HG03045 (cell line): ENCODE data around the gene TAS2R43.
"Not testable (repeated sequence)": the region's sequence is repeated elsewhere in the genome, so short reads cannot be mapped to it uniquely, and the experiment has no call there.

Source experiments
- ATAC-seq: cut with Tn5 transposase; IDR thresholded peaks from one replicate; pipeline ENCODE4 v1.9.1; 2021; ENCODE audit warnings: mild to moderate bottlenecking, moderate library complexity; ENCODE audit not compliant: unreplicated experiment

TAS2R43 gene, protein sequence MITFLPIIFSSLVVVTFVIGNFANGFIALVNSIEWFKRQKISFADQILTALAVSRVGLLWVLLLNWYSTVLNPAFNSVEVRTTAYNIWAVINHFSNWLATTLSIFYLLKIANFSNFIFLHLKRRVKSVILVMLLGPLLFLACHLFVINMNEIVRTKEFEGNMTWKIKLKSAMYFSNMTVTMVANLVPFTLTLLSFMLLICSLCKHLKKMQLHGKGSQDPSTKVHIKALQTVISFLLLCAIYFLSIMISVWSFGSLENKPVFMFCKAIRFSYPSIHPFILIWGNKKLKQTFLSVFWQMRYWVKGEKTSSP

GRCh38 chr12:11092128-11092527, at the start of gene TAS2R43:
Gene TAS2R43, minus strand, starts transcription at chr12:11092313. Its CDS starts 84 bp downstream, at chr12:11092229.
- ATAC-seq, result no peak

DNA sequence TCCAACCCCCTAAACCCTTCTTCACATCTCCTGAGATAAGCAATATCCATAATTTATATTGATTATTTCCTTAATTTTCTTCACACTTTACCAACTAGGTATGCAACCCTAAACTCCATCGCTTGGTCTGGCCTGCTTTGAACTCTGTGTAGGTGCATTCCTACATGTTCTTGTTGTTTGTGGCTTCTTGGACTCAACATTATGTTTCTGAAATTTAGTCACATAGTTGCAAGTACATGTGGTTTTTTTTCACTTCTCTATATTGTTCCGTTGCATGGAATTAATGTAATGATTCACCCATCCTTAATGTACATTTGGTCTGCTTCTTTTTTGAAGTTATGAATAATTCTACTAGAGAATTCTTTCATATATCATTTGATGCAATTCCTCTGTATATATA, 44.0 kb upstream of the TAS2R43 start:
- ATAC-seq, result no peak

DNA sequence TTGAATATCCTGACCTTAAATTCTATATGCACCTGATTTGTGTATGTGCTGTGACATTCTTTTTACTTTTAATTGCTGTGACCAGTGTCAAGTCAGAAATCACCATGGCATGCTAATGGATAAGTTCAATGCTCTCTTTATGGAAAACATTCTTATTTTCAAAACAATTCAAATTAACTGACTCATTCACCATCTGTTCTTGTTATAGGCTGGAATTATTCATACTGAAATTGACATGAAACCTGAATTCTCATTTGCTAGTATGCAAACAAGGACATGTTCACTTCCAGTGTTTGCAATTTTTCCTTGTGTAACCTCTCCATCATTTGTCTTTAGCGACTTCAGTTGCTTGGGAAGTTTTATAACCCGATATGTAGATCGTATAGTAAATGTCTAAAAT, 42.2 kb upstream of the TAS2R43 start, which contains the start of gene TAS2R30:
Gene TAS2R30 (minus strand): TSS at position 340 of the 400 bp plus-strand sequence. CDS start 400 bp downstream, outside the sequence.
- ATAC-seq, result no peak

DNA sequence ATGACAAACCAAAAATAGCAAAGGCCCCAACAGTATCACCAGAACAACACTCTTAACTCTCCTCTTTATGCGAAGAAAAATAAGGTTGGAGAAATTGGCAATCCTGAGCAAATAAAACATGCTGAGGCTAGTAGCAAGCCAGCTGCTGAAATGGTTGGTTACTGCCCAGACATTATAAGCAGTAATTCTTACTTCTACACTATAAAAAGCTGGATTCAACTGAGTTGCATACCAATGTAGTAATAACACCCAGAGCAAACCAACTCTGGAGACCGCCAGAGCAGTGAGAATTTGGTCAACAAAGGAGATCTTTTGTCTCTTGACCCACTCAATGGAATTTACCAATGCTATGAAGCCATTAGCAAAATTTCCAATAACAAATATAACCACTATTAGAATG, 41.7 kb upstream of the TAS2R43 start:
- no peak for ATAC-seq

GRCh38 chr12:11133162-11133561, 41.0 kb upstream of the TAS2R43 start:
- no peak for ATAC-seq

DNA sequence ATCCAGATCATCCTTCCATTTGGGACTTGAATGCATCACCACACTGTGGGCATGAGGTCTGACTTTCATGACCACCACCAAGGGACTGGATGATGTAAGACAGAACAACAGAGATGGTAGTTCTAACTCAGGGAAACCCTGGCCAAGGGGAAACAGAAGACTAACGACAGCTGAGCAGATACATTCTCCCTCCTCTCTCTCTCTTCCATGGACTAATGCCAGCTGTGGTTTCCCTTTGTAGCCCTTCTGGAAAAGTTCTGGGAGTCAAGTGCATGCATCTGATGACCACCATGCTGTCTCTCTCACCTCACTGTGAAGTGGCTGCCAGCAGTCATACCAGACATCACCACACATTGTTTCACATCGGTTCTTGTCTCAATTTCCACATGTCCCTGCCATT, 38.9 kb upstream of the TAS2R43 start:
- ATAC-seq, result no peak

DNA sequence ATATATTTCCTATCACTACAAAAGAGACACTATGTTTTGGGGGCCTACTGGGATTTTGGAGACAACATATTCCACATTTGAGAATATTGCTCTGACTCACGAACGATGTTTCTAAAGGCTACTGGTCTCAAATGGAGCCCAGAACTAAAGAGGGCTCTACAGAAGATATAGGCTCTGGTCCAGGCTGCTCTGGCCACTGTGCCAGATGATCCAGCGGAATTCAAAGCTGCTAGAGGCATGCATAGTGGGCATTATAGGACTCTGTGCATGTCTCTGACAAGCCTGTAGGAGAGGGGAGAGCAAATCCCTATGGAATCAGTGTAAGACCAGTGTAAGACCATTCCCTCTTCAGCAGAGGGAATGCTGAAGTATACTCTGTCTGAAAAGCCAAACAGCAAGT, 38.3 kb upstream of the TAS2R43 start:
- no peak for ATAC-seq

DNA sequence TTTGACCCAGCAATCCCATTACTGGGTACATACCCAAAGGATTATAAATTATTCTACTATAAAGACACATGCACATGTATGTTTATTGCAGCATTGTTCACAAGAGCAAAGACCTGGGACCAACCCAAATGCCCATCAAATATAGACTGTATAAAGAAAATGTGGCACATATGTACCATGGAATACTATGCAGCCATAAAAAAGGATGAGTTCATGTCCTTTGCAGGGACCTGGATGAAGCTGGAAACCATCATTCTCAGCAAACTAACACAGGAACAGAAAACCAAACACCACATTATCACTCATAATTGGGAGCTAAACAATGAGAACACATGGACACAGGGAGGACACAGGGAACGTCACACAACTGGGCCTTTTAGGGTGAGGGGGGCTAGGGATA, 22.0 kb upstream of the TAS2R43 start:
- ATAC-seq, result not testable (repeated sequence)

- ATAC-seq, result not testable (repeated sequence)
Measured at GRCh38 chr12:11111213-11111612, 19.1 kb upstream of the TAS2R43 start.

GRCh38 chr12:11108862-11109261, 16.7 kb upstream of the TAS2R43 start:
- ATAC-seq, result no peak

DNA sequence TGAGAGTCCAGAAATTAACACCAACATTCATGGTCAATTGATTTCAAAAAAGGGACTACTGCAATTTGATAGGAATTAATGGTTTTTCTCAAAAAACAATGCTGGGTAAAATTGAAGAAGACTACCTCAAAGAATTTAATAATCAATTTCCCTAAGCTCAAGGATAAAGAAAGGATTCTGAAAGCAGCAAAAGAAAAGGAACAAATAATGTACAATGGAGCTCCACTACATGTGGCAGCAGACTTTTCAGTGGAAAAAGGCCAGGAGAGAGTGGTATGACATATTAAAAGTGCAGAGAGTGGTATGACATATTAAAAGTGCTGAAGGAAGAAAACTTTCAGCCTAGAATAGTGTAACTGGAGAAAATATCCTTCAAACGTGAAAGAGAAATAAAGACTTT, 15.6 kb upstream of the TAS2R43 start:
- no peak for ATAC-seq

DNA sequence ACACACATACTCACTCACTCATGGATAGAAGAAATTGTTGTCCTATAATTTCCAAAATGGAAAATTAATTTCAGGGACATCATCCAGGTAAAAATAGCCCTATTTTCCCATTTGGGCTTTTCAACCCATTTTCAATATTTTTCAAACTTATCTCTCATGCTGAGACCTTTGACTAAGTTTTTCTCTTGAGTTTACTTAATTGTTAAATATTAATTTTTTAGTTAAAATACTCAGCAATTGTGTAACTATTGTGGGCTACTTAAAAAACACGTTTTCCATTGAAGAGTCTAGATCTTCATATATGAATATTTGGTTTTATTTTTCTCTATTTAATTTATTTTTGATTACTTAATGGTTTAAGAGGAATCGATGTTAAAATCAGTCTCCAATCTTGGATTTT, 14.2 kb upstream of the TAS2R43 start:
- ATAC-seq, result no peak

- ATAC-seq, result no peak
Measured at GRCh38 chr12:11105546-11105945, 13.4 kb upstream of the TAS2R43 start.

- not testable (repeated sequence) for ATAC-seq
Measured at GRCh38 chr12:11094910-11095309, 2.8 kb upstream of the TAS2R43 start.

- ATAC-seq, result no peak
Measured at GRCh38 chr12:11089246-11089645, 2.9 kb downstream of the TAS2R43 start.

- ATAC-seq, result no peak
Measured at GRCh38 chr12:11085419-11085818, 6.7 kb downstream of the TAS2R43 start.

DNA sequence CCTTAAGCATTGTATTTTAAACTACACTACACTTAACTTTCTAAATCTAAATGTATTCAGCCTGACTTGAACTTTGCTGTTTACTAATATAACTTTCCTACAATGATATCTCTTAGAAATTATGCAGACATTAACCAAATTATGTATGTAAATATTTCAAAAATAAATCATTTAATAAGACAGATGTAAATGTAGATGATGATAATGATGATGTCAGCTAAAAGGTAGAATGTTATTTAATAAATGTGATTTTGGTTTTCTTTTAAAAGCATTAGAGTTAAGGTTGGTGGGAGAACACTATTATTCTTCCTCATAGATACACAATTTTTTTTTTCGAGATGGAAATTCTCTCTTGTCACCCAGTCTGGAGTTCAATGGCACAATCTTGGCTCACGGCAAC, 10.1 kb downstream of the TAS2R43 start:
- no peak for ATAC-seq

- ATAC-seq, result no peak
Measured at GRCh38 chr12:11078246-11078645, 13.9 kb downstream of the TAS2R43 start.

DNA sequence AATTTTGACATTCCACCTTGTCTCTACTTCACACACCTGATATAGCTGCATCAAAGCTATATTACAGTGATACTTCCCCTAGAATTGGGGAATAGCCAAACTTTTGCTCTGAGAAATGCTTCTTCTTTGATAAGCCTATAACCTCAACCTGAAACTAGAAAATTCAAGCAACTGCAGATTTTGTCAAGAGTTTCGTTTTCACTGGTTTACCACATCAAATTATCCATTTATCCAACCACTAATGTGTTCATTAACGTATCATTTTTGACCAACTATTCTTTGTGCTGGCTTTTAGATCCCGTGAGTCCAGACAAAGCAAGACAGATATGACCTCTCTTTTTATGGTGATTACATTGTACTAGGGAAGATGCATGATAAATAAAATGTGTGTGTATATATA, 16.5 kb downstream of the TAS2R43 start:
- no peak for ATAC-seq

DNA sequence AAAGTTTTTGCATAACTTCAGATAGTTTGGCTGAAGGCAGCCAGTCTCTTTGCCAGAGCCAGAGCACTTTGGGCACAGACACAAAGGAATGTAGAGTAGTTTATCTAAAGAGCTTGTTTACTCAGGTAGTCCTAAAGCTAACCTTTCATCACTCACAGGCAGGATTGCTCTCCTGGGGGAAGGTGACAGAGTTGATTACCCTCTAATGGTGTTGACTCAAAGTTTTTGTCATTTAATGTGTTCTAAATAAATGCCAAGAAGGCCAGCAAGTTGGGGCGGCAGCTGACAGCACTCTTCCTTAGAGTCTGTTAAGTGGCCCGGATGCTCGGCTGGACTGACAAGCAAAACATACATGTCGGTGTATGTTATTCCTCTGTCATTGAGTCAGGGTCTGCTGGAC, 20.7 kb downstream of the TAS2R43 start:
- no peak for ATAC-seq

- no peak for ATAC-seq
Measured at GRCh38 chr12:11070999-11071398, 21.1 kb downstream of the TAS2R43 start.

GRCh38 chr12:11069854-11070365, 22.2 kb downstream of the TAS2R43 start:
- ATAC-seq, result no peak

DNA sequence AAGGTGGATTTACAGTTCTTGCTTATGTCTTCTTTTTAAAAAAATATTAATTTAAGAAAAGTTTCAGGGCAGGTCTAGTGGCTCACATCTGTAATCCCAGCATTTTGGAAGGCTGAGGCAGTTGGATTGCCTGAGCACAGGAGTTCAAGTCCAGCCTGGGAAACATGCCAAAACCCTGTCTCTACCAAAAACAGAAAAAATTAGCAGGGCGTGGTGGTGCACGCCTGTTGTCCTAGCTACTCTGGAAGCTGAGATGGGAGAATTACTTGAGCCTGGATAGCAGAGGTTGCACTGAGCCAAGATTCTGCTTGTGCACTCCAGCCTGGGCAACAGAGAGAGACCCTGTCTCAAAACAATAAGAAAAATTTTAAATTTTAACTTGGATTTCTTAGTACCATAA, 24.6 kb downstream of the TAS2R43 start:
- no peak for ATAC-seq
